Parathyroid adenoma (tissue), 2 donors: Measurements from ENCODE around the gene KRT15.

Experiments used
- H2AFZ ChIP-seq: fragments of 300-600 bp; sonication (generic); one replicate; pipeline ENCODE4 v1.7.0; 2017; ENCODE audit warnings: antibody characterized with exemption, mild to moderate bottlenecking
- H3K27ac ChIP-seq: fragments of 300-600 bp; sonication (generic); one replicate; pipeline ENCODE4 v1.7.0; 2017
- H3K27me3 ChIP-seq: fragments of 300-600 bp; sonication (generic); one replicate; pipeline ENCODE4 v1.7.0; 2017; ENCODE audit warnings: low read length; ENCODE audit not compliant: control insufficient read depth, insufficient read depth
- H3K36me3 ChIP-seq: fragments of 300-600 bp; sonication (generic); one replicate; pipeline ENCODE4 v1.7.0; 2017; ENCODE audit warnings: low read length; ENCODE audit not compliant: control insufficient read depth, insufficient read depth
- H3K4me1 ChIP-seq: fragments of 300-600 bp; sonication (generic); one replicate; pipeline ENCODE4 v1.7.0; 2017; ENCODE audit warnings: control low read depth
- H3K4me2 ChIP-seq: fragments of 300-600 bp; sonication (generic); one replicate; pipeline ENCODE4 v1.7.0; 2017; ENCODE audit warnings: low read length
- H3K4me3 ChIP-seq: fragments of 300-600 bp; sonication (generic); one replicate; pipeline ENCODE4 v1.7.0; 2017; ENCODE audit warnings: low read depth, low read length
- H3K79me2 ChIP-seq: fragments of 300-600 bp; sonication (generic); one replicate; pipeline ENCODE4 v1.7.0; 2017; ENCODE audit warnings: control low read depth
- H3K9ac ChIP-seq: fragments of 300-600 bp; sonication (generic); one replicate; pipeline ENCODE4 v1.7.0; 2017; ENCODE audit warnings: mild to moderate bottlenecking
- H3K9me3 ChIP-seq: fragments of 300-600 bp; sonication (generic); one replicate; pipeline ENCODE4 v1.7.0; 2017; ENCODE audit warnings: low read length; ENCODE audit not compliant: control insufficient read depth
- TF ChIP-seq, protein P1 (sequence below): fragments of 300-600 bp; sonication (generic); IDR thresholded peaks from one replicate; pipeline ENCODE4 v1.7.0; 2017; ENCODE audit warnings: antibody characterized with exemption, mild to moderate bottlenecking
- donor health status: primary hyperparathyroidism.

The KRT15 gene

DNA sequence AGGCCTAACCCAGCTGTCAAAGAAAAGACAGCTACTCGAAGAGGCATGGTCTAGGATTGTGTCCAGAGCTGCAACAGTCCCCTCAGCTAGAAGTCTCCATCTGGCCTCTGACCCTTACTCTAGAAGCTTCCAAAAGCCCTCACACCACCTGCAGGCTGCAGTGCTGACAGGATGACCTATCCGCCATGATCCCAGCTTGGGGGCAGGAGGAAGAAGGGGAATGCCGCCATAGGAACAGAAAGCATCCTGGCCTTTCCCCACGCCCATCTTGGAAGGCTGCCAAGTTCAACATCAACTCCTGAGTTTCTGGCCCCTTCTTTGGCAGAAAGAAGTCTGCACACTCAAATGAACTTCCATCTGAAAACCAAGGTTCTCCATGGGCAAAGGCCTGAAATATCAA, 25.9 kb downstream of the KRT15 start:
- H3K9me3 ChIP-seq, result no peaks in the 10 kb centered on the region
- H3K27me3 ChIP-seq, result no peaks in the 10 kb centered on the region
- H3K4me2 ChIP-seq, result no peak overlapping the region
- no peaks in the 10 kb centered on the region for H3K79me2 ChIP-seq
- no peak overlapping the region for H3K4me3 ChIP-seq
- H3K9ac ChIP-seq, result no peak overlapping the region
- no peak overlapping the region for H3K27ac ChIP-seq
- H2AFZ ChIP-seq, result no peak overlapping the region
- TF ChIP-seq, protein P1, sequence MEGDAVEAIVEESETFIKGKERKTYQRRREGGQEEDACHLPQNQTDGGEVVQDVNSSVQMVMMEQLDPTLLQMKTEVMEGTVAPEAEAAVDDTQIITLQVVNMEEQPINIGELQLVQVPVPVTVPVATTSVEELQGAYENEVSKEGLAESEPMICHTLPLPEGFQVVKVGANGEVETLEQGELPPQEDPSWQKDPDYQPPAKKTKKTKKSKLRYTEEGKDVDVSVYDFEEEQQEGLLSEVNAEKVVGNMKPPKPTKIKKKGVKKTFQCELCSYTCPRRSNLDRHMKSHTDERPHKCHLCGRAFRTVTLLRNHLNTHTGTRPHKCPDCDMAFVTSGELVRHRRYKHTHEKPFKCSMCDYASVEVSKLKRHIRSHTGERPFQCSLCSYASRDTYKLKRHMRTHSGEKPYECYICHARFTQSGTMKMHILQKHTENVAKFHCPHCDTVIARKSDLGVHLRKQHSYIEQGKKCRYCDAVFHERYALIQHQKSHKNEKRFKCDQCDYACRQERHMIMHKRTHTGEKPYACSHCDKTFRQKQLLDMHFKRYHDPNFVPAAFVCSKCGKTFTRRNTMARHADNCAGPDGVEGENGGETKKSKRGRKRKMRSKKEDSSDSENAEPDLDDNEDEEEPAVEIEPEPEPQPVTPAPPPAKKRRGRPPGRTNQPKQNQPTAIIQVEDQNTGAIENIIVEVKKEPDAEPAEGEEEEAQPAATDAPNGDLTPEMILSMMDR, result no peak
- H3K36me3 ChIP-seq, result no peaks in the 10 kb centered on the region
- no peaks in the 10 kb centered on the region for H3K4me1 ChIP-seq

DNA sequence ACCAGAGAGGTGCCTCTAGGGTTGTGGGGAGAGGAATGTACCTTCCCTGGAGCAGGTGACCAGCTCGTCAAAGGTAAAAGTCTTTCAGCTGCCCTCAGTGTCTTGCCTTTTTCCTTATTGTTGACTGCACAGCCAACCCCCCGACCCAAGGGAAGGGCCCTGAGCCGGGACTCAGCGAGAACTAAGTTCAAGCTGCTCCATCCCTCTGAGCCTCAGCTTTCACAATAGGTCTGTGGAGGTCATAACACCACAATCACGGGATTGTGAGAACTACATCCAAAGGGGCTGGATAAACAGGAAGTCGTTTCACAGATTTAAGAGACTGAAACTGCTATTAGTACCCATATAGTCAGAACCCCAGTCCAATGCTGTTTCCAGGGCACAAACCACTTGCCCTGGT, 26.3 kb downstream of the KRT15 start:
- Histone ChIP-seq H3K27ac (no peak overlapping the region), H3K4me1 (no peaks in the 10 kb centered on the region), H3K4me2 (no peak overlapping the region), H2AFZ (no peak overlapping the region), H3K4me3 (no peak overlapping the region), H3K27me3 (no peaks in the 10 kb centered on the region), H3K36me3 (no peaks in the 10 kb centered on the region), H3K9ac (no peak overlapping the region), H3K79me2 (no peaks in the 10 kb centered on the region), H3K9me3 (no peaks in the 10 kb centered on the region)
- TF ChIP-seq, protein P1, result no peak

DNA sequence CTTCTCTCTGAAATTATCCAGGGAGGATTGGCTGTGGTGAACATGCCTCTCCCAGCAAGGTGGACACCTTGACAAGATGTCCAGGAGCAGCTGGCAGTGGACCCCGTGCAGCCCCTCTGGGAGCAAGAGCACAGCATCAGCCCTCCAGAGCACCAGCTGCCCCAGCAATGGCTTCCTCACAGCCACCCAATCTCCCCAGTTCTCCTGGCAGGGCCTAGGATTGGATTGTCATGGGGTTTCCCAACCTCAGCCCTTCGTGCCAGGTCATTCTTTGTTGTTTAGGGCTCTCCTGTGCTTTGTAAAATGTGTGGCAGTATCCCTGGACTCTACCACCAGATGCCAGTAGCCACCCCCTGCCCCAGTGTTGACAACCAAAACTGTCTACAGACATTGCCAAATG, 27.2 kb downstream of the KRT15 start:
- Histone ChIP-seq H3K9me3 (no peaks in the 10 kb centered on the region), H3K4me3 (no peak overlapping the region), H3K4me2 (no peak overlapping the region), H3K36me3 (no peaks in the 10 kb centered on the region), H3K27me3 (no peaks in the 10 kb centered on the region), H3K4me1 (no peaks in the 10 kb centered on the region), H3K9ac (no peak overlapping the region), H2AFZ (no peak overlapping the region), H3K27ac (no peak overlapping the region), H3K79me2 (no peaks in the 10 kb centered on the region)
- TF ChIP-seq, protein P1, result no peak

DNA sequence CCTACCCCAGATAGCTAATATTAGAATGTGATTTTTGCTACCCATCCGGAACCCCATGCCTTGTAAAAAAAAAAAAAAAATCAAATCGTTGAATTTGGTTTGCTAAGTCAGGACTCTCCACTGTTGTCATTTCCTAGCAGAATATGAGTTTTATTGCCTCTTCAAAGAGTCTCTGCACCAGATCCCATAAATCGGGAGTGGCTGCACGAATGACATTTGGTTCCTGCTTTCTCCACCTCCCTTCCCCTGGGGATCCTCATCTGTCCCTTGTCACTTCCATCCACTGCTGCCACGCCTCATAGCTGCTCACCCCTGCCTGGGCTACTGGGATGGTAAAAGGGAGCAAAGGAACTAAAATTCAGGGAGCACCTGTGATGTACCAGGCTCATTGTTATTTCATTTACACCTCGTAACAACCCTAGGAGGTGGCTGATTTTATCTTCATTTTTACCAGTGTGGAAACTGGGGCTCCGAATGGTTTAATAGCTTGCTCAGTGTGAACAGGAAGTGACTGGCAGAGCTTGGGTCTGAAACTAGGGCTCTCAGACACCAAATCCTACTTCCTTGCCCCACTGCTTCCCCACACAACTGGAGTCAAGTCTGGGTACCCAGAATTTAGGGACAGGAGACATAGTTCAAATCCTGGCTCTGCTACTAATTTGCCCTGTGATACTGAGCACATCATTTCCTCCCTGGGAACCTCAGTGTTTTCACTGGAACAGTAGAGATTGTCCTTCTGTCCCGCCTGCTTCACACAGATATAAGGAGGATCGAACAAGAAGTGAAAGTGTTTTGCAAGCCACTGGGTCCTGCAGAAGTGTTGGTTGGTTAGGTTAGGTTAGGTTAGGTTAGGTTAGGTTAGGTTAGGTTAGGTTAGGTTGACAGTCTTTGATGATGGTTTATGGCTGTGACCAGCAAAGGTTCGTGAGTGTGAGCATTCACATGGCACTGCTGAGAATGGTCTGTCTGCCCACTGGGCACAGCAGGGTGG, 28.4 kb downstream of the KRT15 start:
- Histone ChIP-seq H3K36me3 (no peaks in the 10 kb centered on the region), H3K4me3 (no peak overlapping the region), H2AFZ (no peak overlapping the region), H3K4me2 (no peak overlapping the region), H3K9me3 (no peaks in the 10 kb centered on the region), H3K9ac (no peak overlapping the region), H3K27me3 (no peaks in the 10 kb centered on the region), H3K79me2 (no peaks in the 10 kb centered on the region), H3K4me1 (no peaks in the 10 kb centered on the region), H3K27ac (no peak overlapping the region)
- TF ChIP-seq, protein P1, result no peak
